HG03196 (cell line): Measurements from ENCODE around the gene TMEM131.
"Not testable (repeated sequence)": the region's sequence is repeated elsewhere in the genome, so short reads cannot be mapped to it uniquely, and the experiment has no call there.

ENCODE experiments used
- ATAC-seq: cut with Tn5 transposase; IDR thresholded peaks from one replicate; pipeline ENCODE4 v1.9.1; 2021; ENCODE audit not compliant: unreplicated experiment

Gene TMEM131

DNA sequence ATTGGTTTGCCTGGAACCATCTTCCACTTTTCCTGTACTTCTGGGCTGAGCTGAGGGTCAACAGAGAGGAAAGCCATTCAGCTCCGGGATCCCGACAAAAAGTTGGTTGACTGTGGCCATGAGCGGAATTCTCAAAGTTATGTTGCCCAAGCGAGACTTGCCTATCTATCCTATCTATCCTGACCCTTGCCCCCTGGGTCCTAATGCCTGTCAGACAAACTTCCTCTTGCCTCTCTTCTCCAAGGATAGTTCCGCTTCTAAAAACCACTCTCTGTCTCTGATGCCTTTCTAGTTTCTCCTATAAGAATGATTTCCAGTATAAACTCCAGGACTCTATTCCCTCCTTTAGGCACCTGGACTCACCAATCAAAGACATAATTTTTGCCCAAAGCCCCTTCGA, 173.9 kb downstream of the TMEM131 start:
- ATAC-seq: not testable (repeated sequence)

DNA sequence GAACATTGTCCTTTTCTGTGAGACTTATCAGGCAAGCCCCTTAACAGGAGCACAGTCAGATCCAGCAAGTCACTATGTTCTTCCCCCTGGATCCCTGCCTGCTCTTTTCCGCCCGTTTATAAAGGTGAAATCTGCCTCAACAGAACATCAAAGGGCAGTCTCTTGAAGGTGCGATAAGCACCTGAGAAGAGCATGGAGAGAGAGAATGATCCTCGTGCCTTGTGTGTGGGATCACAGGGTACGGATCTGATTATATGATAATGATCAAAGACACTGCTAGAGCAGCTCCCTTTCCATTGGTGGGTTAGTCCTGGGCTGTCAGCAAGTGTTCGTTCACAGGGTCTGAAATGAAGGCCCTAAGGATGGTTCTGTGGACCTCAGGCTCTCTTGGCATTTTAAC, 176.0 kb downstream of the TMEM131 start:
- no peak for ATAC-seq

DNA sequence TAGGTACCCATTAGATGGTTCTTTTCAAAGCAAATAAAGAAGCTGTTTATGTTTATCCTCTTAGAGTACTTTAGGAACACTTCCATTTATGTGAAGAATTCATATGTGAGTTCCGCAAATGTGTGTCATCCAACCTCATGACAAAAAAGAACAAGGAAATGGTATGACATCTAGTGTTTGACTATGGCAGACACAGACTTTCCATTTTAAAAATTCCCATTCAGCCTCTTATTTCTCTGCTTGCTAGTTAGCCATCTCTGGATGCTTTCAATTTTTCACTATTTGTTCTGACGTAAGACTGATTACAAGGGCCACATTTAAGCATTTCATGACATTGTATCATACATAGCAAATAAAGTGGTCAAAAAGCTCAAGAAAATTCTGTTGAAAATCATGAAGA, 179.3 kb downstream of the TMEM131 start:
- no peak for ATAC-seq

DNA sequence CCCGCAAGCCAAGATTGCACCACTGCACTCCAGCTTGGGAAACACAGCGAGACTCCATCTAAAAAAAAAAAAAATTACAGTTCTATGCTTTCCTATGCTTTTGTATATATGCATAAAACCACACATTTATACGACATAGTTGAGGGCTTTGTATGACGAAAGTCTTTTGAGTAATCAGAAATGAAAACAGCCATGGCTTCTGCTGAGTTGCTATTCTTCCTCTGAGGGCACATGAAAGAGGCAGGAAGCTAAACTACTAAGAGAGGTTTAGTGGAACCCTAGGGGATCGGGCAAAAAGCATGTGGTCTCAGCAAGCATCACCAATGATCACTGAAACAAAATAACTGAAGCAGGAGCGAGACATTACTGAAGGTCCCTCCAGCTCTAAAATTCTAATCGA, 182.8 kb downstream of the TMEM131 start:
- no peak for ATAC-seq

DNA sequence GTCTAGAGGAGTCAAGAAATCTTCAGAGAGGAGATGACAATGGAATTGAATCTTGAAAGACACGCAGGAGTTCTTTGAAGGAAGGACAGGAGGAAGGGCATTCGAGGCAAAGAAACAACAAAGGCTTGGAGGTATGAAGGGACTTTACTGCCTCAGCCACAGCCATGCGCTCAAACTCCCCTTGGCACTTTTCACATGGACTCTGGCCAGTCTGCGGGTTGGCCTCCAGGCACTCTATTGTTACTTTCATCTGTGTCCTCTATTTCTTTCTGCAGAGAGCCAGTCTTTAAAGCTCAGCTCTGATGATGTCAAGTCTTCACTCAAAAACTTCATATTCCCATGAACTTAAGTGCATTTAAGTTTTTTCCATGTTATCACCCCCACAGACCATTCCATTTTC, 186.9 kb downstream of the TMEM131 start:
- ATAC-seq: no peak

DNA sequence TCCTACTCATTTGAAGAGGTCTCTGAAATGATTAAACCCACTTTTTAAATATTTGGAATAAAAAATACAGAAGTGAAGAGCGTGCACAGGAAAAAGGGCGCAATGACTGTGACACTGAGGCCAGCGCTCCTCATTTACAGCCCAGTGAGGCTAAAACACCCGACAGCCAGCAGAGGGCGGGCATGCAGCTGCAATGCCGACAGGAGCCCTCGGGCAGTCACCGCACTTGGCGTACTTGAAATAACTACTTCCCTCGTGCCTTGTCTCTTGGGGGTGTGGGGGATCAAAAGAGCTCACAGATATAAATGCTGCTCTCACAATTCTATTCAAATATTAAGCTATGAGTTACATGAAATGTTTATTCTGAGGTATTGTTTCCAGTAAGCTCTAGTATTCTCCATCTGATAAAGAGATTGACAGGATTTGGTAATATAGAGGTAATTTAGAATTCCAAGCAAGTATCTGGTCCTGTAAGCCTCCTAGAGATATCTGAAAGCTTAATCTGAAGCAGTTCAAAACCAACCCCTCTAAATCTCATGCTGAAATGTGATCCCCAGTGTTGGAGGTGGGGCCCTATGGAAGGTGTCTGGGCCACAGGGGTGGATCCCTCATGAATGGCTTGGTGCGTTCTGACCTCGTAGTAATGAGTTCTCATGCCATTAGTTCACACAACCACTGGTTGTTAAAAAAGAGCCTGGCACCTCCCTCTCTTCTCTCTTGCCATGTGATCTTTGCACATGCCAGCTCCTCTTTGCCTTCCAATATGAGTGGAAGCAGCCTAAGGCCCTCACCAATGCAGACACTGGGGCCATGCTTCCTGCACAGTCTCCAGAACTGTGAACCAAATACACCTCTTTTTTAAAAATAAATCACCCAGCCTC, 188.8 kb downstream of the TMEM131 start:
- ATAC-seq: peak; percentile 84

DNA sequence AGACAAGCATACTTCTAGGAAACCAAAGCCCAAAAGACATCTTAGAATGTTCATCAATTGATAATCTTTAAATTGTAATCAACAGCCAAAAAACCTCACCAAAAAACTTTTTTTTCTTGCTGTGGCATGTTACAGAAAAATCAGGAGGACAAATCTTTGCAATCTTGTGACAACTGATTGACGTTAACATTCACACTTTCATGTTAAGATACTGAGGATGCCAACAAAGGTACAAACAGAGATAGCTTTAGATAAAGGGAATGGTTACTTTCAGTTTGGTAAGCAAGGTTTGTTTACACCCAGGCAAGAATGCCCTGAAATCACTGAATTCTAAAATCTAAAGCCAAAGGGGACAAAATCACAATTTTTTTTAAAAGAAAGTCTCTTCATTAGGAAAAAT, 190.0 kb downstream of the TMEM131 start:
- no peak for ATAC-seq

DNA sequence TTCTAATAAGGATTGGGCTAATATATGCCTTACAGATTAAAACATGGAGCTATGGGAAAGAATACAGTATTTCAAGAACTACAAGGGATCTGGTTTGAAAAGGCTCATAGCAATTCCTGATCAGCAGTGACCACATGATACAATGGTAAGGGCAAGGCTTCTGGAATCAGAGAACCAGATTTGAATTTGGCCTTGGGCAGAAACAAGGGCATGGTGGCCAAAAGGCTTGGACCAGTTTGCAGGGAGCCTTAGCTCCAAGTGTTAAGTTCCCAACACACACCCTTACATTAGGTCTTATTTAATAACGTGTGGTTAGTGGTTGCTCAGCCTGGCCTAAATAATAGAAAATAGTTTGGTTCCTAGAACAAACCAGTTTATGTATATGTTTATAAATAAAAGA, 194.7 kb downstream of the TMEM131 start:
- no peak for ATAC-seq

DNA sequence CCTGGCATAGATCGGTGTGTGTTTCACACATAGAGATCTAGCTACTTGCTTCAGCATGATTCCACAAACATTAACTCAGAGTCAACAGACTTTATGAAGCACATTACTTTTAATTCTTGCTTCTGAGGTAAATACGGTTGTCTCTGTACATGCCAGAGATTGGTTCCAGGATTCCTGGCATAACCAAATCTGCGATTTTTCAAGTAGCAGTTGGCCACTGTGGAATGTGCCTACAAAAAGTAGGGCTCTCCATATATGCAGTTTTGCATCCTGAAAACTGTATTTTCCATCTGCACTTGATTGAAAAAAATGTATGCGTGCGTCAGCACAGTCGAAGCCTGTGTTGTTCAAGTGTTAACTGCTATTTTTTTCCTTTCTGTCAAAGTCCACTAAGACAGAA, 197.3 kb downstream of the TMEM131 start:
- ATAC-seq: no peak

DNA sequence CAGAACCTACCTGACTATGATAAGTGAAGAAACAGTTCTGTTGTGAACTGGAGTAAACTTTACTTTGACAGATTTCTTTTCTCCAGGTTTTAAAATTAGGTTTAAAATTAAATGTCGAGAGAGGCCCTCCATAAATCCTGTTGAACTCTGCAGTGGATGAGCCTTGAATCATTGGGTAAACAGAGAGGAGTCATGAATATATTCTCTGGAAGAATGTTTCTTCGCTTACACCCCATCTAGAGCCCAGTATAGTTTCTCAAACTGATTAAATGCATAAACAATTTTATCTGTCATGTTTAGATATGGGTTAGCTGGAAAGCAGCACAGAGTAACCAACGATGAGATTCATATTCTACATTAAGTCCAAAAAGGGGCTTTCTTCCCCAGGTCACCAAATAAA, 198.4 kb downstream of the TMEM131 start:
- ATAC-seq: no peak

DNA sequence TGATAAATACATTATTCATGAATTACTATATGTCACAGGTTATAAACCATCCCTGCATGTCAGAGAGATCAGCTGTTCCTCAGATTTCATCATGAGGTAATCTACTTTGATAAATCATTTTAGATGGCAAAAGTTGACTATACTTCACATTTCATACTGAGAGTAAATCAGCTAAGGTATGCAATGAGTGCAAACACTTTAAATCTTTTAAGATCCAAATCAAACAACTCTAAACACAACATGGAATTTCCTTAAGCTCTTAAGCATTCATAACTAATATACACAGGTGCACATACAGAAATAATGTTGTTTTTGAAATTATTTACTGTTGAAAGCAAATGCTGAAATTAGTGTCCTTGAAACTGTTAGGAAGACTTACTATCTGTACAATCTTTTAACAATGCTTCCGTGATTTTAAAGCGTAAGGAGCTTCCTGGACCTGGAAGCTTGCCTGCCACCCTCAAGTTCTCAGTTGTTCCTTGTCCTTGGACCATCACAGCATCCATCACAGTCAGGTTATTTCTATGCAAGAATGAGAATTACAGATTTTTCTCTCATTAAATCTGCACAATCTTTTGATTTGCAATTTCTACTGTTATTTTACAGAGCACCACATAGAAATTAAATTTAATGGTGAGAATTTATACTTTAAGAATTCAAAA, 199.2 kb downstream of the TMEM131 start:
- ATAC-seq: no peak

DNA sequence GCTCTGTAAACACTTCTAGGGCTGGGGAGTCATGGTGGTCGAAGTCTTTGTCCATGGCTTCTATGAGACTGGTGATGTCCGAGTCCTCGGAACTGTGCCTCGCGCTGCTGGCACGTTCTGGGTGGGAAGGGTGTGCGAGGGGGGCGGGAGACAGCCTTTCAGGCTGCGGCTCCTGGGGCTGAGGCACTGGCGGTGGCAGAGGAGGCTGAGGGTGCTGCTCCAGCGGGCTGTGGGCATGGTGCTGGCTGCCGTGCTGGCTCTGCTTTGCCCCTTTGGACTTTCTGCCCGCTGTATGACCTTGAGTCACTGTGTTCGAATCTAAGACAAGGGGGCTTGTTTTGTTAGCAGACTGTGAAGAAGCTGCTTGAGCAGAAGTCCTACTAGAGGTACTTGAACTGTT, 203.3 kb downstream of the TMEM131 start:
- no peak for ATAC-seq

DNA sequence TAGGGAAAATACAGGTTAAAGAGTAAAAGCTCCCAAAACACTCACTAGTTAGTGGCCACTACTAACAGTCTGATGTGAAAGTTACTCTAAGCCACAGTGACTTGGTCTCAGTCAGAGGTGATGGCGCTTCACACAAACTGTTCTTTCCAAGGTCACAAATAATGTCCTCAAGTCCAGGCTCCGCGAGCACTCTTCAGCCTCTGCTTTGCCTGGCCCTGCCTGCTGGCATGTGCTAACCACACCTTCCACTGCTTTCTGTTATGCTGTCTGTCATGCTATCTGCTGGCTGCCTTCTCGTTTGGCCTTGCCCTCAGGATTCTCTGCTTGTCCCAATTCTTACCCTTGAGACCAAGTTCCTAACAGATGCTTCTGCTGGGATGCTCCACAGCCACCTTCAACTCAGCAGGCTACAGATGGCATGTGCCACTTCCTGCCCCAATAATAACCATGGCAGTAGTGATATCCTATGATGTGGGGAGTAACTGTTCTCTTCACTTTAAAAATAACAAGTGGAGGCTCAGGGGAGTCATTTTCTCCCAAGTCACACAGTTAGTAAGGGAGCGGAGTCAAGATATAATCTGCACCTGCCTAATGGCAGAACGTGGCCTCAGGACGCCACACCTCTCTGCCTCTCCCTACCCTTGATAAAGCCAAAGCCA, 206.6 kb downstream of the TMEM131 start:
- no peak for ATAC-seq

DNA sequence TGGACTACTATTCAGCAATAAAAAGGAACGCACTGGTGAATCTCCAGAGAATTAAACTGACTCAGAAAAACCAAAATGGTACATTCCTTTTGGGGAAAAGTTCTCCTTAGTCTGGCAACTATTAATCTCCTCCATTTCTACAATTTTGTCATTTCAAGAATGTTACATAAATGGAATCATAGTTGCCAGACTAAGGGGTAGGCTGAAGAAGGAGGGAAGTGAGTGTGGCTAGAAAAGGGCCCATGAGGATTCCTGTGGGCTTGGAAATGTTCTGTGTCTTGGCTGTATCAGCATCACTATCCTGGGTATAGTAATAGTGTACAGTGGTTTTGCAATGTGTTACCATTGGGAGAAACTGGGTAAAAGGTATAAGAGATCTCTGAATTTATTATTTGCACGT, 209.9 kb downstream of the TMEM131 start:
- ATAC-seq: no peak

DNA sequence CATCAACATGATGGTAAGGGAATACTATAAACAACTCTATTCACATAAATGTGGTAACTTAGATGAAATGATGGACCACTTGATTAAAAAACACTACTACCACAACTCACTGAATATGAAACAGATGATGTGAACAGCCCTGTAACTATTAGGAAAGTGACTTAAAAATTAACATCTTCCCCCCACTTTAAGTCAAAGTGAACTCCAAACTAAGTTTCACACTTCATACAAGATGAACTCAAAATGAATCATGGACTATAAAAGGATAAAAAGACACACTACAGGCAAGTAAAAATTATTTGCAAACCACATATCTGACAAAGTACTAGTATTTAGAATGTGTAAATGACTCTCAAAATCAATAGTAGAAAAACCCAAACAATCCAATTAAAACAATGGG, 210.8 kb downstream of the TMEM131 start:
- no peak for ATAC-seq

DNA sequence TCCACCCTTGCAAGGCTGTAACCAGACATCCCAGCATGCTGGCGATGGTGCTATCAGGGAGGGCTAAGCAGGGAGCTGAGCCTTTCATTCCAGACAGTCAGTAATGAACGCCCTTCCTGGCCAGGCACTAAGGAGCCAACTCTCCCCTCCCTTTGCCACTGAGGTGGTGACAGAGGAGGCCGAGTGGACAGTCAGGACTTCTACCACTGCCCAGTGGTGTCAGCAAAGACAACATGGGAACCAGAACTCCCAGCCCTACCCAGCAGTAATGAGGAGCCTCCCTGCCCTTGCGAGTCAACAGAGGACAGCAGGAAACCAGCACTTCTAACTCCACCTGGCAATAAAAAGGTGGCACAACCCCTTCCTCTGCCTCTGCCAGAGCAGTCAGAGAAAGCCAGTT, 213.8 kb downstream of the TMEM131 start:
- ATAC-seq: no peak

DNA sequence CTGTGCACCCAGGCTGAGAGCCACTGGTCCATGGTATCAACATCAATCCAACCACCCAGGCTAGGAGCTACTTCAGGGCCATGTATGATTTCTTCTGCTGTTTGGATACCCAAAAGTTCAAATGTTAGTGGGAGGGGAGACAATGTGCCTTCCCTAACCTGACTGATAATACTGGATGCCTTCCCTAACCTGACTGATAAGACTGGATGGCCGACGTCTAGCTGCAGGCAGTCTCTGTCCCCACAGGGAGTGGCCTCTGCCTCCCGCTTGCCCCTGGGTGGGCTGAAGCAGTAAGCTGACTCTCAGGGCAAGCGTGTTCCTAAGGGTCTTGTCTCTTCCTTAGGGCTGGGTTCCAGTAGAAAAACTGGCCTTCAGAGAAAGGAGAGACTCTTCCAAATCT, 216.6 kb downstream of the TMEM131 start:
- ATAC-seq: no peak

DNA sequence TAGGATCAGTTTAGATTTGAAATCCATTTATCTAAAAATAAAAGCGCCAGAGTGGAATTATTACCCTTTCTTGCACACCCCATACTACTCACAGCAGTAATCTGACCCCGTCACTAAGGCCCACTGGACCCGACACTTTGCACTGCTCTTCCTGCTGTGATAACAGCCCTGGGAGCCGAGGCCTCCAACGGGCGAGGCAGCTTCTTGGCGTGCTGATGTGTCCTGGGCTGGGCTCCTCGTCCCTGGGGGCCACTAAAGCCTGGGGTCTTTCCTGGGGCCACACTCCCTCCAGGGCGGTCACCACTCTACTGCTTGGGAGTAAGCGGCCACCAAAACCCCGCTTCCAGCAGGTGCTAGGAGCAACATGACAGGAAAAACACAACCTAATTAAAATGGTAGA, 220.7 kb downstream of the TMEM131 start:
- ATAC-seq: no peak

DNA sequence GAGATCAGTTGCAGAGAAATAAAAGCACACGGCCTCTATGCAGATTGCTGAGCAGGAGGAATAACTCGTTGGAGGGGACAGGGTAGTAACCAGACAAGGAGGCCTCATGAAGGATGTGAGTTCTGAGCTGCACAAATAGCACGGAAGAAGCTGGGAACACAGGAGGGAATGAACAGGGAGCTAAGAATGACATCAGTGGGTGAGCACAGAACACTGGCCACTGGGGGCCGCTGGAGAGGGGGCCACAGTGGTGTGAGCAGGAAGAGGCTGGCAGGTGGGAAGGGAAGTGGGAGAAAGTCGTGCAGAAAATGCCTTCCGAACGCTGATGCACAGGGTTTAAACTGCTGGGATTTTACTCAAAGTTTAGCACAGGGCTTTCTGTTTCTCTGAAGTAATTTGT, 221.3 kb downstream of the TMEM131 start:
- no peak for ATAC-seq

DNA sequence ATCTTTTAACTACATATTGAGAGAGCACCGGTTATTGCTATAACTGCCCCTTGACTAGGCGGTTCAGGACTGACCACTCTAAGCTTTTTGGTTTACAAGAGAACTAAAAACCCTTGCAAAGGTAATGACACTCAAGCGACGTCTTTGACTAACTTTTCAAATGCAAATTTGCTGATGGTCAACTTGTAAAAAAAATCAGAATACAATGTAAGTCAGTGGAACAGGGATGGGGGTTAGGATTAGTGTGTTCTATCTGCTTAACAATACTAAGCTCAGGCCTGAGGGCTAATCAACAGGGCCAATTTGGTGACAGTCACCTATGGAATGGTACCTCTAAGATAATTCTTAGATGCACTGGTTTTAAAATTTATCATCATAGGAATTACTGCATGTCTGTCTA, 225.3 kb downstream of the TMEM131 start:
- no peak for ATAC-seq

DNA sequence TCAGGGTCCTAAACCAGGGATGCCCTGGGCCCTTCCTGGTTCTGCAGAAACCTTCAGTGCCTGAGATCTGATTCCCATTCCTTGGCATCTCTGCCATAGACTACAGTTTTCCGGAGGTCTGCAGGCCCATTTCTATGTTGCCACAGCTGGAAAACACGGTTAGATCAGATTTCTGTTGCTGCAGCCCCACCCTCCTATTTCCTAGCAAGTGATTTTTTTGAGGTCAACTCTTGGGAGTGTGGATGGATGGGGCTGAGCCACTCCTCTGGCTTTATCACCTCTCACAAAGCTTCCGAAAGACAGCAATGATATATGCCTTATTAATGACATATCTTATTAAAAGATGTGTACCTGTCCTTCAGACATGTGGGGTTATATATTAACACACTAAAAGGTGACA, 226.0 kb downstream of the TMEM131 start:
- ATAC-seq: no peak

DNA sequence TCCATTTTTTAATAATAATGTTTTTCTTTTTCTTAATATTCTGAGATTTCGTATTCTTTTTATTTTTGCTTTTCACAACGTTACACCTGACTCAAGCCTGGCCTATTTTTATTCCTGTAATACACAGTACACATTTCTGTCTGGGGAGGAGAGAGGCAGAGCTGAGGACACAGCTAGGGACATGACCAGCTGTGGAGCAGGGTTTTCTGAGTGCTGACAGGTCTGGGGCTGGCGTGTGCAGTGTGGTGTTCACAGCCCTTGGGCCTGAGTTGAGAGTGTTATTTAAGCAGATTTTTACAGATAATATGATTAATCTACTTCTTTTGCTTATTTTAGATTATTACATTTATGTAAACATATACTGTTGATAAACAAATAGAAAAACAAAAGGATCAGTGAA, 226.4 kb downstream of the TMEM131 start:
- no peak for ATAC-seq
